ENCODE results near the gene RRP15.

Gene RRP15

GRCh38 chr1:218367118-218367517, 82.0 kb downstream of the RRP15 start:
- H3K27ac ChIP-seq = no peak overlapping the region
- no peak for TF ChIP-seq CTCF (conservative IDR thresholded peaks at IDR 0.05)
- no peak for TF ChIP-seq ZFX (IDR thresholded peaks at IDR 0.05)

- H3K27ac ChIP-seq = no peak overlapping the region
- TF ChIP-seq ZFX (IDR thresholded peaks at IDR 0.05) = no peak
These were observed 83.6 kb downstream of the RRP15 start for GRCh38 chr1:218368686-218369085.

GRCh38 chr1:218369688-218370511, 84.8 kb downstream of the RRP15 start:
- H3K27ac ChIP-seq = no peak overlapping the region
- TF ChIP-seq ZFX (IDR thresholded peaks at IDR 0.05) (no peak), CTCF (conservative IDR thresholded peaks at IDR 0.05) (no peak)

GRCh38 chr1:218371927-218372672, 87.0 kb downstream of the RRP15 start:
- TF ChIP-seq CTCF (conservative IDR thresholded peaks at IDR 0.05) (no peak), ZFX (IDR thresholded peaks at IDR 0.05) (no peak)
- H3K27ac ChIP-seq = no peak overlapping the region

GRCh38 chr1:218374401-218375353, 89.6 kb downstream of the RRP15 start:
- no peak for TF ChIP-seq ZFX (IDR thresholded peaks at IDR 0.05)
- no peak for TF ChIP-seq CTCF (conservative IDR thresholded peaks at IDR 0.05)
- no peak overlapping the region for H3K27ac ChIP-seq

GRCh38 chr1:218376722-218377121, 91.6 kb downstream of the RRP15 start:
- no peak overlapping the region for H3K27ac ChIP-seq
- TF ChIP-seq CTCF (conservative IDR thresholded peaks at IDR 0.05) = no peak
- TF ChIP-seq ZFX (IDR thresholded peaks at IDR 0.05) = no peak

- no peak for TF ChIP-seq ZFX (IDR thresholded peaks at IDR 0.05)
- TF ChIP-seq CTCF (conservative IDR thresholded peaks at IDR 0.05) = no peak
- H3K27ac ChIP-seq = no peak overlapping the region
These were observed 92.1 kb downstream of the RRP15 start for GRCh38 chr1:218377143-218377660.
